H1 (cell line): ENCODE data around the gene ITFG2. TPM values are rescaled to one million over a fixed set of nuclear protein-coding genes. Genes with fewer than 3 reads are reported as not detected.

Experiments used
- EP300 ChIP-seq, 2 experiments: IDR thresholded peaks; 1 replicate in 1 of 2; 2 replicates in 1 of 2; pipeline ENCODE4 v1.6.1; 2011 to 2012; ENCODE audit warnings: low read depth in 2 of 2, low read length in 2 of 2, mild to moderate bottlenecking in 2 of 2, borderline replicate concordance in 1 of 2, inconsistent platforms in 1 of 2, moderate library complexity in 1 of 2
- JUN ChIP-seq: IDR thresholded peaks from 2 replicates; pipeline ENCODE4 v1.6.1; 2011; ENCODE audit warnings: low read depth, mild to moderate bottlenecking, improper control_type of control experiment, low read length
- JUND ChIP-seq: IDR thresholded peaks from 2 replicates; pipeline ENCODE4 v1.6.1; 2011; ENCODE audit warnings: mild to moderate bottlenecking, improper control_type of control experiment, low read length
- KDM1A ChIP-seq: fragments of 200-600, 300-600 bp; sonication (generic); IDR thresholded peaks from 2 replicates; pipeline ENCODE4 v1.7.1; 2016; ENCODE audit warnings: mild to moderate bottlenecking, low read length, borderline replicate concordance
- POLR2A ChIP-seq, 2 experiments: IDR thresholded peaks; 1 replicate in 1 of 2; 2 replicates in 1 of 2; pipeline ENCODE4 v1.6.1; 2011; ENCODE audit warnings: low read depth in 2 of 2, low read length in 2 of 2, mild to moderate bottlenecking in 2 of 2; ENCODE audit errors: control extremely low read depth in 1 of 2
- RXRA ChIP-seq: IDR thresholded peaks from 2 replicates; pipeline ENCODE4 v1.6.1; 2011; ENCODE audit warnings: low read depth, mild to moderate bottlenecking, low read length, moderate library complexity; ENCODE audit not compliant: insufficient read depth
- SP1 ChIP-seq: IDR thresholded peaks from 2 replicates; pipeline ENCODE4 v1.6.1; 2011; ENCODE audit warnings: low read depth, low read length
- TAF7 ChIP-seq: optimal IDR thresholded peaks from 2 replicates; pipeline ENCODE3; 2011; ENCODE audit warnings: low read depth, mild to moderate bottlenecking, inconsistent platforms, low read length, moderate library complexity, borderline replicate concordance
- USF2 ChIP-seq: IDR thresholded peaks from 2 replicates; pipeline ENCODE4 v1.6.1; 2011; ENCODE audit warnings: low read length, improper control_type of control experiment
- ZNF274 ChIP-seq: IDR thresholded peaks from 2 replicates; pipeline ENCODE4 v1.7.0; 2012; ENCODE audit warnings: low read length, borderline replicate concordance; ENCODE audit errors: extremely low read depth
- polyA plus RNA-seq, 7 experiments: library from polyadenylated mRNA; depleted of rRNA in 3 of 7; stranded (reverse) in 5 of 7; unstranded in 2 of 7; fragments of >200 nt in 5 of 7; fragments of 200-250 nt in 2 of 7; gene quantifications; 1 replicate in 5 of 7; 2 replicates in 1 of 7; 4 replicates in 1 of 7; pipeline versions ENCODE4 v1.2.1 to v1.2.3, GENCODE V29; 2011 to 2013; ENCODE audit warnings: missing spikeins in 2 of 7, mixed read lengths in 2 of 7
- total RNA-seq: library from RNA; stranded (reverse); fragmentation: NEBNext Ultra II Directional; extraction: Animal tissue kit (Norgen Biotek cat#: 25700); gene quantifications from 2 replicates; pipeline ENCODE4 v1.2.1, GENCODE V29; 2021

The ITFG2 gene
- total and polyA plus RNA-seq, 2 of the 8 experiments (the other 6 are each of a cell fraction or from before 2014, with no cell fraction given), result 15.0 to 22.9 TPM

GRCh38 chr12:2812290-2813213 lies at the start of gene ITFG2 (continued):
- TF ChIP-seq EP300 (IDR thresholded peaks at IDR 0.05; ENCODE audit: borderline replicate concordance in 1 of 2, low read depth in 2 of 2, low read length in 2 of 2), result peak in 1 of 2 experiments; percentile 37; a peak in 1 of 3 replicates
- 0 out of 2 replicates have a peak, but pooled peaks have one; percentile 43 for TF ChIP-seq JUND
- TF ChIP-seq JUN, result no peak
- TF ChIP-seq RXRA, result peak; percentile 86; the same call in 1 of the 2 replicates
- TF ChIP-seq TAF7, result peak; percentile 91
- peak; percentile 69 for TF ChIP-seq USF2
- no peak for TF ChIP-seq ZNF274
- no peak for TF ChIP-seq KDM1A
- TF ChIP-seq POLR2A (IDR thresholded peaks at IDR 0.05; ENCODE audit: control extremely low read depth in 1 of 2, low read depth in 2 of 2, low read length in 2 of 2), result peak; percentile 91 to 99
- peak; percentile 92 for TF ChIP-seq SP1
